WTC11 (cell line): ENCODE data around the gene LILRA1. TPM values are rescaled to one million over a fixed set of nuclear protein-coding genes. Genes with fewer than 3 reads are reported as not detected.
"Not testable (repeated sequence)": the region's sequence is repeated elsewhere in the genome, so short reads cannot be mapped to it uniquely, and the experiment has no call there.

Experiments
- ATAC-seq: fragments of 200-7000 bp; cut with Tn5 transposase; 2 replicates; pipeline ENCODE4 v1.10.0; 2021; ENCODE audit warnings: mild to moderate bottlenecking, moderate library complexity
- Bru-seq: library from RNA; stranded (reverse); fragments of 400-500 nt; gene quantifications from one replicate; lab custom pipeline; 2021; lab: Mats Ljungman, UMichigan
- CTCF ChIA-PET: fragments of 300-600 bp; sonication (Branson Sonifier 250); formaldehyde crosslinking; loops from one replicate; lab custom pipeline; 2021; ENCODE audit warnings: antibody characterized with exemption; lab: Charles Lee
- POLR2A ChIA-PET: fragments of 350-600 bp; sonication (Branson Sonifier 250); formaldehyde crosslinking; loops from one replicate; lab custom pipeline; 2021; ENCODE audit warnings: antibody characterized with exemption; lab: Charles Lee
- DNase-seq: peaks from one replicate; pipeline ENCODE4 v3.0.0; 2021; ENCODE audit warnings: low spot score
- H3K27ac Mint-ChIP-seq: 2 replicates; pipeline ENCODE4 v1.8.0; 2021; ENCODE audit warnings: mixed read lengths
- H3K27me3 Mint-ChIP-seq: 2 replicates; pipeline ENCODE4 v1.8.0; 2021; ENCODE audit warnings: low read depth, mild to moderate bottlenecking, moderate library complexity, mixed read lengths
- H3K36me3 Mint-ChIP-seq: 2 replicates; pipeline ENCODE4 v1.8.0; 2021; ENCODE audit warnings: mixed read lengths
- H3K4me1 Mint-ChIP-seq: 2 replicates; pipeline ENCODE4 v1.8.0; 2022; ENCODE audit warnings: mixed read lengths
- H3K4me3 Mint-ChIP-seq: 2 replicates; pipeline ENCODE4 v1.8.0; 2021; ENCODE audit warnings: mild to moderate bottlenecking, moderate library complexity, mixed read lengths
- H3K9me3 Mint-ChIP-seq: 2 replicates; pipeline ENCODE4 v1.8.0; 2021; ENCODE audit warnings: mixed read lengths
- ATF2 ChIP-seq: sonication (generic); formaldehyde crosslinking; IDR thresholded peaks from 2 replicates; pipeline ENCODE4 v1.8.1; 2022; ENCODE audit warnings: low read depth, missing genetic modification reagents, borderline replicate concordance
- E2F1 ChIP-seq: sonication (generic); formaldehyde crosslinking; IDR thresholded peaks from 2 replicates; pipeline ENCODE4 v1.8.0; 2022; ENCODE audit warnings: mild to moderate bottlenecking, missing genetic modification reagents
- E2F4 ChIP-seq: sonication (generic); formaldehyde crosslinking; IDR thresholded peaks from 2 replicates; pipeline ENCODE4 v1.8.1; 2022; ENCODE audit warnings: low read depth, mild to moderate bottlenecking, moderate library complexity, missing genetic modification reagents, borderline replicate concordance
- ELF4 ChIP-seq: sonication (generic); formaldehyde crosslinking; IDR thresholded peaks from 2 replicates; pipeline ENCODE4 v1.8.1; 2022; ENCODE audit warnings: low read depth, mild to moderate bottlenecking, moderate library complexity, missing genetic modification reagents
- FOXJ3 ChIP-seq: sonication (generic); formaldehyde crosslinking; IDR thresholded peaks from 2 replicates; pipeline ENCODE4 v1.9.0; 2021; ENCODE audit warnings: missing genetic modification reagents, mild to moderate bottlenecking, borderline replicate concordance
- GRHL2 ChIP-seq: fragments of 250-450 bp; sonication (Bioruptor Pico); IDR thresholded peaks from 2 replicates; pipeline ENCODE4 v1.8.0; 2022; ENCODE audit warnings: mild to moderate bottlenecking, moderate library complexity; ENCODE audit not compliant: insufficient replicate concordance, severe bottlenecking
- GTF2I ChIP-seq: fragments of 250-450 bp; sonication (Bioruptor Pico); conservative IDR thresholded peaks from 2 replicates; pipeline ENCODE4 v1.4.0; 2021; ENCODE audit warnings: mild to moderate bottlenecking
- HMGXB4 ChIP-seq: sonication (generic); formaldehyde crosslinking; IDR thresholded peaks from 2 replicates; pipeline ENCODE4 v1.8.1; 2023; ENCODE audit warnings: mild to moderate bottlenecking, moderate library complexity, missing genetic modification reagents
- IRF2 ChIP-seq: sonication (generic); formaldehyde crosslinking; IDR thresholded peaks from 2 replicates; pipeline ENCODE4 v1.8.0; 2022; ENCODE audit warnings: low read depth, missing genetic modification reagents, borderline replicate concordance
- MLX ChIP-seq: sonication (generic); formaldehyde crosslinking; IDR thresholded peaks from 2 replicates; pipeline ENCODE4 v1.8.1; 2023; ENCODE audit warnings: mild to moderate bottlenecking, missing genetic modification reagents, moderate library complexity
- MXD4 ChIP-seq: fragments of 250-450 bp; sonication (Bioruptor Pico); IDR thresholded peaks from 2 replicates; pipeline ENCODE4 v1.8.0; 2021; ENCODE audit warnings: mild to moderate bottlenecking, moderate library complexity, borderline replicate concordance
- NFYB ChIP-seq: sonication (generic); formaldehyde crosslinking; conservative IDR thresholded peaks from 2 replicates; pipeline ENCODE4 v1.8.0; 2022; ENCODE audit warnings: low read depth, missing genetic modification reagents
- PRRX2 ChIP-seq: fragments of 250-450 bp; sonication (Bioruptor Pico); IDR thresholded peaks from 2 replicates; pipeline ENCODE4 v1.8.0; 2021; ENCODE audit warnings: mild to moderate bottlenecking
- RELA ChIP-seq: sonication (generic); formaldehyde crosslinking; IDR thresholded peaks from 2 replicates; pipeline ENCODE4 v1.8.1; 2022; ENCODE audit warnings: missing genetic modification reagents, mild to moderate bottlenecking, borderline replicate concordance
- SMAD3 ChIP-seq: sonication (generic); formaldehyde crosslinking; IDR thresholded peaks from 2 replicates; pipeline ENCODE4 v1.8.0; 2022; ENCODE audit warnings: missing genetic modification reagents, mild to moderate bottlenecking, borderline replicate concordance
- SMAD4 ChIP-seq: sonication (generic); formaldehyde crosslinking; IDR thresholded peaks from 2 replicates; pipeline ENCODE4 v1.8.0; 2022; ENCODE audit warnings: mild to moderate bottlenecking, missing genetic modification reagents
- ZNF138 ChIP-seq: sonication (generic); formaldehyde crosslinking; conservative IDR thresholded peaks from 2 replicates; pipeline ENCODE4 v1.8.1; 2022; ENCODE audit warnings: mild to moderate bottlenecking, moderate library complexity, missing genetic modification reagents
- ZNF263 ChIP-seq: sonication (generic); formaldehyde crosslinking; IDR thresholded peaks from 2 replicates; pipeline ENCODE4 v1.8.1; 2022; ENCODE audit warnings: low read depth, mild to moderate bottlenecking, moderate library complexity, missing genetic modification reagents
- ZNF416 ChIP-seq: fragments of 250-450 bp; sonication (Bioruptor Pico); IDR thresholded peaks from 2 replicates; pipeline ENCODE4 v1.9.0; 2021; ENCODE audit warnings: mild to moderate bottlenecking, inconsistent platforms
- ZSCAN18 ChIP-seq: fragments of 250-450 bp; sonication (Bioruptor Pico); IDR thresholded peaks from 2 replicates; pipeline ENCODE4 v2.1.2; 2022; ENCODE audit warnings: mild to moderate bottlenecking, moderate library complexity
- long read RNA-seq, 3 experiments: library from RNA in 1 of 3; library from capped mRNA in 1 of 3; library from polyadenylated mRNA in 1 of 3; unstranded in 2 of 3; stranded (forward) in 1 of 3; transcript quantifications; one replicate each; pipeline ENCODE4 v2.0.0, GENCODE V29; 2021
- total RNA-seq: library from RNA; stranded (reverse); gene quantifications from 3 replicates; pipeline ENCODE4 v1.2.3, GENCODE V29; 2021

Gene LILRA1
- total RNA-seq (not detected in 3 replicates), Bru-seq, nascent RNA (not detected)
- long read RNA-seq, experiment 1: 0 reads
- long read RNA-seq, experiment 2: 0 reads
- long read RNA-seq, experiment 3: 0 reads

GRCh38 chr19:54593445-54593844 is at the start of gene LILRA1:
Gene LILRA1 (plus strand): TSS chr19:54593632. CDS start chr19:54594245, 613 bp downstream.
- ATAC-seq, H3K4me1 Mint-ChIP-seq, POLR2A ChIA-PET: not testable (repeated sequence)

GRCh38 chr19:54548806-54549205 is 44.6 kb upstream of the LILRA1 start:
- ChIA-PET POLR2A (no interaction called here), CTCF (no interaction called here)
- Mint-ChIP-seq H3K36me3 (peaks cover 55% of the 10 kb centered on the region), H3K27ac (no peak overlapping the region), H3K4me1 (no peaks in the 10 kb centered on the region), H3K9me3 (peaks cover 73% of the 10 kb centered on the region), H3K27me3 (peaks cover 21% of the 10 kb centered on the region), H3K4me3 (no peak overlapping the region)
- ATAC-seq (no peak), DNase-seq (no peak)
- TF ChIP-seq ZNF416 (CRISPR knock-in tag) (no peak), RELA (CRISPR knock-in tag) (no peak), E2F1 (CRISPR knock-in tag) (no peak)

More at GRCh38 chr19:54593445-54593844, at the start of gene LILRA1:
- H3K4me3 Mint-ChIP-seq, CTCF ChIA-PET, DNase-seq, H3K27ac Mint-ChIP-seq: not testable (repeated sequence)
- H3K27me3 Mint-ChIP-seq: peaks cover 13% of the 10 kb centered on the region
- H3K36me3 Mint-ChIP-seq: peaks cover 64% of the 10 kb centered on the region
- peaks cover 78% of the 10 kb centered on the region for H3K9me3 Mint-ChIP-seq

GRCh38 chr19:54549224-54549623 is 44.2 kb upstream of the LILRA1 start:
- no peaks in the 10 kb centered on the region for H3K4me1 Mint-ChIP-seq
- peaks cover 57% of the 10 kb centered on the region for H3K36me3 Mint-ChIP-seq
- no peak overlapping the region for H3K27ac Mint-ChIP-seq
- H3K9me3 Mint-ChIP-seq: peaks cover 72% of the 10 kb centered on the region
- H3K27me3 Mint-ChIP-seq: peaks cover 20% of the 10 kb centered on the region
- DNase-seq (no peak), ATAC-seq (no peak)
- no peak for TF ChIP-seq MLX
- TF ChIP-seq FOXJ3 (CRISPR knock-in tag): no peak
- no peak overlapping the region for H3K4me3 Mint-ChIP-seq
- ChIA-PET CTCF (no interaction called here), POLR2A (no interaction called here)

- no peak overlapping the region for H3K4me3 Mint-ChIP-seq
- H3K4me1 Mint-ChIP-seq: no peaks in the 10 kb centered on the region
- no peak for DNase-seq
- POLR2A ChIA-PET: no interaction called here
- peaks cover 53% of the 10 kb centered on the region for H3K36me3 Mint-ChIP-seq
- ATAC-seq: no peak
- peaks cover 9% of the 10 kb centered on the region for H3K27me3 Mint-ChIP-seq
- H3K9me3 Mint-ChIP-seq: peaks cover 70% of the 10 kb centered on the region
- CTCF ChIA-PET: interaction anchor here (0.6 kb wide), 1 partner anchor 99 kb away, joined by 3 read pairs; no protein-coding TSS in a partner anchor
- no peak overlapping the region for H3K27ac Mint-ChIP-seq
- TF ChIP-seq ZNF138 (CRISPR knock-in tag): no peak
- TF ChIP-seq PRRX2 (CRISPR knock-in tag): no peak
- TF ChIP-seq ELF4 (CRISPR knock-in tag): no peak
- TF ChIP-seq MLX: no peak
- TF ChIP-seq NFYB (CRISPR knock-in tag): no peak
- TF ChIP-seq MXD4 (CRISPR knock-in tag): no peak
- TF ChIP-seq FOXJ3 (CRISPR knock-in tag): no peak
- no peak for TF ChIP-seq IRF2
- no peak for TF ChIP-seq GTF2I (CRISPR knock-in tag)
- TF ChIP-seq GRHL2 (CRISPR knock-in tag): no peak
- TF ChIP-seq ZSCAN18: no peak
- no peak for TF ChIP-seq E2F4
- TF ChIP-seq HMGXB4 (CRISPR knock-in tag): no peak
- TF ChIP-seq ATF2 (CRISPR knock-in tag): no peak
- TF ChIP-seq SMAD3 (CRISPR knock-in tag): no peak
- TF ChIP-seq SMAD4 (CRISPR knock-in tag): no peak
- no peak for TF ChIP-seq ZNF263 (CRISPR knock-in tag)
These were observed 42.1 kb upstream of the LILRA1 start for GRCh38 chr19:54551293-54551692.
